ENCODE measurements around the gene SLC16A13. TPM values are rescaled to one million over a fixed set of nuclear protein-coding genes. Genes with fewer than 3 reads are reported as not detected.
"Not testable (repeated sequence)": the region's sequence is repeated elsewhere in the genome, so short reads cannot be mapped to it uniquely, and the experiment has no call there.

Gene SLC16A13, protein sequence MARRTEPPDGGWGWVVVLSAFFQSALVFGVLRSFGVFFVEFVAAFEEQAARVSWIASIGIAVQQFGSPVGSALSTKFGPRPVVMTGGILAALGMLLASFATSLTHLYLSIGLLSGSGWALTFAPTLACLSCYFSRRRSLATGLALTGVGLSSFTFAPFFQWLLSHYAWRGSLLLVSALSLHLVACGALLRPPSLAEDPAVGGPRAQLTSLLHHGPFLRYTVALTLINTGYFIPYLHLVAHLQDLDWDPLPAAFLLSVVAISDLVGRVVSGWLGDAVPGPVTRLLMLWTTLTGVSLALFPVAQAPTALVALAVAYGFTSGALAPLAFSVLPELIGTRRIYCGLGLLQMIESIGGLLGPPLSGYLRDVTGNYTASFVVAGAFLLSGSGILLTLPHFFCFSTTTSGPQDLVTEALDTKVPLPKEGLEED
- 26.1 and 31.2 TPM in 2 replicates for total RNA-seq

DNA sequence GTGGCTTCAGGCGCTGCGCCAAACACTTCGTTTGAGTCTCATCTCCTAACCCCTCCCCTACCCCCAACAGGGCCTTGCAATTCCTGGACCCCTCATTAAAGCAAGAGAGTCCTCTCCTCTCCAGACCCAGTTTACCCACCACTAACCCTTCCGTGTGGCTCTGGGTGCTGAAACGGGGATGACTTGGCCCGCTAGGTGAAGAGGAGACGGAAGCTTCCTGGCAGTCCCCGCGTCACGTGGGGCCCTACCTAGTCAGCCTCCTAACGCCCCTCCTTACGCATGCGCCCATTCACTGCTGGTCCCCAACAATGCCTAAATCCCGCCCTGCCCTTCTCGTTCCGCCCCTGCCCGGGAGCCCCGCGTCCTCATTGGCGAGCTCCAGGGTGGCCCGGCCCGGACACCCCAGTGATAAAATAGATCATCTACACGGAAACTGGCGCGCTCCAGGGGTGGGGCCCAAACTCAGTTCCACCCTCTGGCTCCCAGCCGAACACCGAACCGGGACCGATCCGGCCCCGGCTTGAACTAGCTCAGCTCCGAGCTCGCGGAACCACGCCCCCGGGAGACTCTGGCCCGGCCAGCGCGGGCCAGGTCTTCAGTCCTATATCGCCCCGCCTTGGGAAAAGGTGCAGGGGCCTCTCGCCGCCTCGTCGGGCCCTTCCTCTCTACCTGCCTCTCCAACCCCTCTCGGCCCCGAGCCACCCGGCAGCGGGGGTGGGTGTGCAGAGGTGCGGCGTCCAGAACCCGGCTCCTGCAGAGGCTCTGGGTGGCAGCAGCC, at the start of gene SLC16A13:
TSS of gene SLC16A13 (plus strand) at position 425 of the 778 bp plus-strand sequence. CDS start 368 bp downstream, outside the sequence.
- intact Hi-C loops (cut with micrococcal nuclease), result loop anchor here (1.0 to 5.0 kb wide), 10 partner anchors 11 to 447 kb away; partner anchors contain the start of genes BCL6B, C17orf100, EIF5A and ELP5

DNA sequence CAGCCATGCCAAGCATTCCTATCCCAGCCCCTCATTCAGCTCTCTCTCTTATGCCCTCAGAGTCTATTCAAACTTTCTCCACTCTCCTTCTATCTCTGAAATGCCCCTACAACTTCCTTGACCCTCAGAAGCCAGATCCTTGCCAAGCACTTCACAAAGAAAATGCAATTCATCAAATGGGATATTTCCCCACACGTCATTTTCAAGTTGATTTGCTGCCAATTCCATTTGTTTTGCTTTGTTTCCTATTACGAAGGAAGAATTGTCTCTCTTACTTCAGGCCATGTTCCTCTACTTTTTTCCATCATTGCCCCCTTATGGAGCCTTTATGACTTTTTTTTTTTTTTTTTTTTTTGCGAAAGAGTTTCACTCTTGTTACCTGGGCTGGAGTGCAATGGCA, 49.1 kb upstream of the SLC16A13 start:
- intact Hi-C loops (cut with micrococcal nuclease), result no loop called here

DNA sequence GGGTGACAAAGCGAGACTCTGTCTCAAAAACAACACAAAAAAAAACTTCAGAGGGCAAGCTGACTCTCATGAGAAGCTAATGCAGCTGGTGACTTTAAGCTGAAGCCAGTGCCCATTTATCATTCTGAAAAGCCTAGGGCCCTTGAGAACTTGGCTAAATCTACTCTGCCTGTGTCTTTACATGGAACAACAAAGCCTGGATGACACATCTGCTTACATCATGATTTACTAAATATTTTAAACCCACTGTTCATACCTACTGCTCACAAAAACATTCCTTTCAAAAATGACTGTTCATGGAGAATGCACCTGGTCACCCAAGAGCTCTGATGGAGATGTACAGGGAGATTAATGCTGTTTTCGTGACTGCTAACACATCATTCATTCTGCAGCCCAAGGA, 46.0 kb upstream of the SLC16A13 start:
- intact Hi-C loops (cut with micrococcal nuclease), result no loop called here

DNA sequence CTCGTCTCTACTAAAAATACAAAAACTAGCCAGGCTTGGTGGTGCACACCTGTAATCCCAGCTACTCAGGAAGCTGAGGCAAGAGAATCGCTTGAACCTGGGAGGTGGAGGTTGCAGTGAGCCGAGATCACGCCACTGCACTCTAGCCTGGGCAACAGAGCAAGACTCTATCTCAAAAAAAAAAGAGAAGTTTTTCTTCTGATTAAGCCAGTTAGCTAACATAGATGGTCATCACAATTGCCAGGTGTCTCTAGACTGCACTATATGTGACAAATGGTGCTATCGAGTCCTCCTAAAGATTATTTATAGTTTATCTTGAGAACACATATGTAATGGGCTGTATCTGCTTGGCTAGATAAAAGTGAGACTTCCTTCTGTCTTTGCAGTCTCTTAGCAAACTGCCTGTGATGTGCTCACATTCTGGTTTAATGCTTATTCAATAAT, 42.2 kb upstream of the SLC16A13 start:
- intact Hi-C loops (cut with micrococcal nuclease), result not testable (repeated sequence)

DNA sequence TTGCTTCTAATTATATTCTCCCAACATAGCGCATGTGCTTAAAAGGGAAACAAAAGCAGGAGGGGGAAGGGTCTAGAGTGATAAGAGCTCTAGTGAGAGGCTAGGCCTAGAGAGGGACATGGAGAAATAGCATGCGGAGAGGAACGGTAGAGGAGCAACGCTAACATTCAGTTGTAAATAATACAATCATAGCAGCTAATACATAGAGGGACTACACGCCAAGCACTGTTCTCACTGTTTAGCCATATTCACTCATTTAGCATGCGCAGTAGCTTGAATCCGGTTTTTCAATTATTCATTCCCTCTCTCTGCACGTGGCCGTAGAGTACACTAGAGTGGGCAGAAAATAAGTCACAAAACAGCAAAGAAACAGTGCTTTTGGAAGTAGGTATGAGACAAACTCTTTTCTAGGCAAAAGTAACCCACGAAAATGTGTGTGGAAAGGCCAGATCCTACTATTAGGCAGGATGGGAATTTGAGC, 41.7 kb upstream of the SLC16A13 start:
- intact Hi-C loops (cut with micrococcal nuclease), result no loop called here

DNA sequence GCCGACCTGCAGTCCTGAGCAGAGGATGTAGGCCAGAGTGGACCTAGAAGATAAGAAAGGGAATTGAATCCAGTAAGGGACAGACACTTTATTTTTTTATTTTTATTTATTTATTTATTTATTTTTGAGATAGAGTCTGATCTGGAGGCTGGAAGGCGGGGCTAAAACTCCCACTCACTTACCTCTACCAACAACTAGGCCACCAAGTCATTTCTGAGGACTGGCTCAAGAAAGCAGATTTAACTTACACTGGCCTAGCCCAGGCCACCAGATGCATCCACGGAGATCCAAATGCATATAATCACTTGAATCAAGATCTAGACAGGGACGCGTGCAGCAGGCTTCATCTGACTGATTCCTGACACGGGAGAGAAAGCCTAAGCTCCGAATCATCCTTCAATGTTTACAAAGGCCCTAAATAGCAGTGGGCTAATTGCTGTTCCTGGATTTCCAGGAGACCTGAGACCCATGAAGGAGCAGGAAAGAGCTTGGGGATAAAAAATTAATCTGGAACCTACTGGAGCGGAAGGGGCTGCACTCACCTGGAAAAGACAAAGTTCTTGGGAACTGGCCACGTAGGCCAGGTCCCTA, 41.1 kb upstream of the SLC16A13 start:
- intact Hi-C loops (cut with micrococcal nuclease), result no loop called here

DNA sequence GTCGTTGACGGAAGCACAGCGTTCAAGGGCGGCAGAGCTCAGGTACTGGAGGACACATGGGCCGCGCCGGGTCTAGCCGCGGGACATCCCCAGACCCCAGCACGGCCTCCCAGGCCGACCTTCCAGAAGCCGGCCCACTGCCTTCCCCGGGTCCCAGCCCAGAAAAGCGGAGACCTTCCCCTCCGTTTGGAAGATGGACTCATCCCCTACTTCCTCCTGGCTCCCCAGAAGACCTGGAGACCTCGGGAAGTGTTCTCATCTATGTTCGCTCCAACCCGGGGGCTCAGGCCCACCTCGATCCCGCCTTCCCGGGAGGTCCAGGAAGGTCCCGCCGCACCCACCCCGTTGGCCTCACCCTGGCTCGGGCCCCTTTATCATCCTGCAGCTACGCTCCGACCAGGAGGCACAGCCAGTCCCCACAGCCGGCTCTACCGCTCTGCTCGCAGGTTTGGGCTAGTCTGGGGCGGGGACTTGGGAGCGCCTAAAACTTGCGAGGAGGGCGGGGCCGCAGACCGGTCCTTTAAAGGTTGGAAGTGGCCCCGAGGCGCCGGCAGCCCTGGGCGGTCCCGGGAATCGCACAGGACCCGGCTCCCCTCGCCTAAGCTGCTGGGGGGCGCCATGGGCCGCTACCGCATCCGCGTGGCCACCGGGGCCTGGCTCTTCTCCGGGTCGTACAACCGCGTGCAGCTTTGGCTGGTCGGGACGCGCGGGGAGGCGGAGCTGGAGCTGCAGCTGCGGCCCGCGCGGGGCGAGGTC, 40.1 kb upstream of the SLC16A13 start, which contains the start of gene ALOX12:
TSS of gene ALOX12 (plus strand) at position 550 of the 756 bp plus-strand sequence. CDS start at position 619, 69 bp downstream.
- intact Hi-C loops (cut with micrococcal nuclease), result no loop called here

DNA sequence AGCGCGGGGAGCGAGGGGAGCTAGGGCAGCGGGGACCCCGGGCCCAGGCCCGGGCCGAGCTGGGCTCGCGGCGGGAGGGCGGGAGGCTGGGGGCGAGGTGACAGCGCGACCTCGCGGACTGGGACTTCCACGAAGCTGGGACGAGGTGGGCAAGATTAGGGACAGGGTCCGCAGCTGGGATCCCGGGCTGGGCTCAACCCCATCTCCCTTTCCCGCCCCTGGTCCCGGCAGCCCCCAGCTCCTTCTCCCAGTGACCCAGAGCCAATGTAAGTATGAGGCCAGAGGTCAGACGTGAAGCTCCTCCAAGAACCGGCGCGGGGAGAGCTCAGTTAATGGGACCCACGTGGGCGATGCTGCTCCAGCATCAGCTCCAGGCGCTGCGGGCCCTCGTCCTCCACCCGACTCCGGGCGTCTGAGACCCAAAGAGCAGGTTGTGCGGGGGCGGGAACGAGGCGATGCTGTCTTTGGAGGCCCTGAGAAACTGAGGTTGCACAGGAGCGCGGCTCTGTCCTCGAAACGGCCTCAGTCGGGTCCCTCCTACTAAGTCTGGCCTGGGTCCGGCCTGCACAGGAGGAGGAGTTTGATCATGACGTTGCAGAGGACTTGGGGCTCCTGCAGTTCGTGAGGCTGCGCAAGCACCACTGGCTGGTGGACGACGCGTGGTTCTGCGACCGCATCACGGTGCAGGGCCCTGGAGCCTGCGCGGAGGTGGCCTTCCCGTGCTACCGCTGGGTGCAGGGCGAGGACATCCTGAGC, 39.4 kb upstream of the SLC16A13 start:
- intact Hi-C loops (cut with micrococcal nuclease), result no loop called here

DNA sequence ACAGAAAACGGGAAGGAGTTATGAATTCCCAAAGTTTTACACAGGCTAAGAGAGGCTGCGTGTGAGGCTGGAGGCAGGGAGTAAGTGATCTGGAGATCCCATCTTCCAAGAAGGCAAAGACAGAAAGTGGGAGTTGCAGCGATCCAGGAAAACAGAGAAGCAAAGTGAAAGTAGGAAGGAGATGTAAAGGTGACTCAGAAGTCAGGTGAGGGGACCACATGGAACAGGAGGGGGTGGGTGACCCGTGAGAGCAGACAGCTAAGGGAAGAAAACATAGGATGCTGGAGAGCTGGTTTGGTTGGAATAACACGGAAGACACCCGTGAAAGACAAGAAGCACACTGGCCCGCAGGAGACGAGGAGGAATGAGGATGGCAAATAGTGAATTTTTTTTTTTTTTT, 38.6 kb upstream of the SLC16A13 start:
- intact Hi-C loops (cut with micrococcal nuclease), result no loop called here

DNA sequence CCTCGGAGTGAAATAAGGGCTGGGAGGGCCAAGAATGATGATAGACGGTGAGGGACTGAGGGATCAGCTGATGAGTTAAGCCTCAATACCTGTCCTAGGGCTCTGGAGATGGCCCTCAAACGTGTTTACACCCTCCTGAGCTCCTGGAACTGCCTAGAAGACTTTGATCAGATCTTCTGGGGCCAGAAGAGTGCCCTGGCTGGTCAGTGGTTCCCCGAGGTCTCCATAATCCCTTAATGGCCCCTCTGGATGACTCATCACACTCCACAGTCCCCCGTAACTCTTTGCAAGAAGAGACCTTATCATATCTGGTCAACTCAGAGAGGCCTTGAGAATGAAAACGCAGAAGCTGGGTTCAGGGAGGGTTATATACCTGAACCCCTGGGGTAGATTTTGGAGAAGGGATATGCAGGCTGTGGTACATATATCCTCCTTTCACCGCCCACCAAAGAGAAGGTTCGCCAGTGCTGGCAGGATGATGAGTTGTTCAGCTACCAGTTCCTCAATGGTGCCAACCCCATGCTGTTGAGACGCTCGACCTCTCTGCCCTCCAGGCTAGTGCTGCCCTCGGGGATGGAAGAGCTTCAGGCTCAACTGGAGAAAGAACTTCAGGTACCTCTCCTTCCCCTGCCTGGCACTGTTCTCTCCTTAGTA, 36.8 kb upstream of the SLC16A13 start:
- intact Hi-C loops (cut with micrococcal nuclease), result no loop called here

DNA sequence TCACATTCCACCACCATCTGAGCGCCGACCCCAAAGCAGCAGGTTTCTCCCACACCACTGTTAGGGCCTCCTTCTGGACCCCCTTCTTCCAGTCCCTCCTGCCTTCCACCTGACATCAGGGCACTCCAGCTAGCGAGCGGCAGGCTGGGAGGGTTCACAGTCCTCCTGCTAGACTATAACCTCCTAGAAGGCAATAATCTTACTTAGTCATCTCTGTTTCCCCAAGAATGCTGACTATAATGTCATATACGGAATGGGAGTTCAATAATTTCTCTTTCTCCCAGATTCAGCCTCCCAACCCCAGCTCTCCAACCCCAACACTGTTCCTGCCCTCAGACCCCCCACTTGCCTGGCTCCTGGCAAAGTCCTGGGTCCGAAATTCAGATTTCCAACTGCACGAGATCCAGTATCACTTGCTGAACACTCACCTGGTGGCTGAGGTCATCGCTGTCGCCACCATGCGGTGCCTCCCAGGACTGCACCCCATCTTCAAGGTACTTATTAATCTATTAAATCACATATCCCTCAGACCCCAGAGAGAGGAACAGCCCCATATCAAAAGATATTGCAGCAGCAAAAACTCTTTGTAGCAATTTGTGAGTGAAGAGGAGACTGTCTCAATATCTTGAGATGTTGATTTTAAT, 34.4 kb upstream of the SLC16A13 start:
- intact Hi-C loops (cut with micrococcal nuclease), result loop anchor here (1.0 to 10.0 kb wide), 2 partner anchors 22 to 1417 kb away; partner anchors contain the start of genes BCL6B and NLRP1

DNA sequence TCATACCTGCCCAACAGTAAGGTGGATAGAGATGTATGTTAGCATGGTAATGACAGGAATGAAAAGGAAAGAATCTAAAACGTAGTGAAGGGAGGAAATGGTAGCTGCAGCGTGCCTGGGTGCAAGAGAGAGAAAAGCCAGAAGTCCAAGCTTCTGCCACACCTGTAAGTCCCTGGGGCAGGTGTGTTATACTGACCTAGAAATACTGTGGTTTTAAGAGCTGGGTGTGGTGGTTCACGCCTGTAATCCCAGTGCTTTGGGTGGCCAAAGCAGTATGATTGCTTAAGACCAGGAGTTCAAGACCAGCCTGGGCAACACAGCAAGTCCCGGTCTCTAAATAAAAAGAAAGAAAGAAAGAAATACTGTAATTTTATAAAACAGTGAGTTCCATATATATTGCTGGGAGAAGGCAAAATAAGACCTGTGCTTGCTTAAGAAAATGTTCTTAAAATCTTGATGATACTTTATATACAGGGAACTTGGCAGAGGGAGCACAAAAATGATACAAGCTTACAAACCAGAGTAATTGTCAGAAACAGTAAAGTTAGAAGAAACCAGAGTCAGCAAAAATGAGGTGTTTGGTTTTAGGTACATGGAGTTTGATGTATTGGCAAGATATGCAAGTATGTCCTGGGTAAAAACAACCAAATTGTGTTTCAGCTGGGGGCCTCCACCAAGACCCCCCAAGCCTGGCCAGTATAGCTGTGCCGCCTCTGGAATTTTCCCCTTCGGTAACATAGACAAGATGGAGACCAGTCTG, 33.3 kb upstream of the SLC16A13 start:
- intact Hi-C loops (cut with micrococcal nuclease), result loop anchor here (10.0 kb wide), 1 partner anchor 1418 kb away; the partner anchor contains the start of gene NLRP1

DNA sequence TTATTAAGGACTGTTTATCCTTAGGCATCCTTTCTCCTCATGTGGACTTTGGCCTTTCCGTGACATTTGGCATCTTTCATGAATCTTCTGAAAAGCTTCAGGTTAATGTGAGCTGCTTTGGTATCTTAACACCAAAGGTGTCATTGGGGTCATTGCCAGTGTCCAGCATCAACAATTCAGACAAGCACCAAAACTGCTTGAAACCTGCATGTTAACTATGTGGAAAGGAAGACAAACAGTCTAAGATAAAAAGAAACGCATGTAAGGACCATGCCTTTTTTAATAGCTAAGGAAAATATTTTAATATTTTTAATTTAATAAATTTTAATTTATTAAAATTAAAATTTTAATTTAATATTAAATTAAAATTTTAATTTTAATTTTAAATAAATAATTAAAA, 32.1 kb upstream of the SLC16A13 start:
- intact Hi-C loops (cut with micrococcal nuclease), result loop anchor here (1.0 to 10.0 kb wide), 6 partner anchors 11 to 1419 kb away; partner anchors contain the start of gene NLRP1

DNA sequence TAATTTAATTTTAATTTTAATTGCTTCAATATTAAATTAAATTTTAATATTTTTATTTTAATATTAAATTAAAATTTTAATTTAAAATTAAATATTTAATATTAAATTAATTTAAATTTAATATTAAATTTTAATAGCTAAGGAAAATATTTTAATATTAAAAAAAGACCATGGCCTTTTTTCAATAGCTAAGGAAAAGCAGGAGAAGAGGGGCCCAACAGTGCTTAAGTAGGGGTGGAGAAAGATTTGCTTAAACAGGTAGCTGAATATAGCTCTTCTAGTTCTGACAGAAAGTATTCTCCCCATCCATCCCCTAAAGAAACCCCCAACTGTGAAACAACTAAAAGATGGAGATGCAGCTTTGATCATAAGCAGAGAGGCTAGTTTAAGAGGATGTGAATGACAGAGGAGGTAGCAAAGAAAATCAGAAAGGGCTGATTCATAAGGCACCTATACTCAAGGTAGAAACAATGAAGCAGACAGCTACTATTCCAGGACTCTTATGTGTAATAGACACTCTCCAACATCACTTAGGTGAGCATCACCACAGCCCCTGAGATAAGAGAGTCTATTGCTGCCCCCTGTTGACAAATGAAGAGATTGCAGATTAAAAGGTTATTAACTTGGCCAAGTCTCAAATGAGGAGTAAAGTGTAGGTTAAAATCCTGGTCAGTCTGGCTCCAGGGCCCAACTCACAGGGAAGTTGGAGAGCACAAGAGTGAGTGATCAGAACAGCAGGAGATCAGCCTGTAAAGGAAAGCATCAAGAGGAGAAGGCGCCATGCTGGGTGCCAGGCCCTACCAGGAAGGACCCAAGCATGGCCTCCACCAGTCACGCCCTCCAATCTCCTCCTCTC, 31.2 kb upstream of the SLC16A13 start:
- intact Hi-C loops (cut with micrococcal nuclease), result loop anchor here (1.0 to 10.0 kb wide), 6 partner anchors 10 to 1420 kb away; partner anchors contain the start of gene NLRP1

DNA sequence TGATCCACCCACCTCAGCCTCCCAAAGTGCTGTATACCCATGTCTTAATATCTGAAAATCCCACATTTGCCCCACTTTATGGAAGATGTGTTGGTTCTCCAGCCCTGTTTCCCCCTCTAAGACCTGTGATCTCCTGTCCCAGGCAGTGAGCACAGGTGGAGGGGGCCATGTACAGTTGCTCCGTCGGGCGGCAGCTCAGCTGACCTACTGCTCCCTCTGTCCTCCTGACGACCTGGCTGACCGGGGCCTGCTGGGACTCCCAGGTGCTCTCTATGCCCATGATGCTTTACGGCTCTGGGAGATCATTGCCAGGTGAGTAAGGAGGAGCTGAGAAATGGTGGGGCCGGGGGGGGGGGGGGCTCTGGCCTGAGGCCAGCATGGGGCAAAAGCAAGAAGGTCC, 30.1 kb upstream of the SLC16A13 start:
- intact Hi-C loops (cut with micrococcal nuclease), result loop anchor here (2.0 to 10.0 kb wide), 2 partner anchors 251 to 1421 kb away; partner anchors contain the start of gene NLRP1

DNA sequence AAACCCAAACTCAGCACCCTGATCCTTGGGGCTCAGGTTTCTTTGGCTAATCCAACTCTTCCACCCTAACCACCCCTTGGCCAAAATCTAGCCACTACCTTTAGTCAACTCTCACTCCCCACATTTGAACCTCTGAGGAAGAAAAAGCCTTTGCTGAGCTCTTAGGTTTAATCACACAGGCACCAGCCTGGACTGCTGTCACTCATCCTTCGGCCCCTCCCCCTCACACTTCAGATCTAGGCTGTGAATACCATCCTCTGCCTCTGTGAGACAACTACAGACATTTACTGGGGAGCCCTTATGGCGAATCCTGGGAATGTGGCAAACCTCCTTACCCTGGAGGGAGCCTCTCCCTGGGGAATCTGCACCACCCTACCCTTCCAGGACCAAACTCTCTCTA, 28.7 kb upstream of the SLC16A13 start:
- intact Hi-C loops (cut with micrococcal nuclease), result loop anchor here (10.0 kb wide), 1 partner anchor 1422 kb away; the partner anchor contains the start of gene NLRP1

DNA sequence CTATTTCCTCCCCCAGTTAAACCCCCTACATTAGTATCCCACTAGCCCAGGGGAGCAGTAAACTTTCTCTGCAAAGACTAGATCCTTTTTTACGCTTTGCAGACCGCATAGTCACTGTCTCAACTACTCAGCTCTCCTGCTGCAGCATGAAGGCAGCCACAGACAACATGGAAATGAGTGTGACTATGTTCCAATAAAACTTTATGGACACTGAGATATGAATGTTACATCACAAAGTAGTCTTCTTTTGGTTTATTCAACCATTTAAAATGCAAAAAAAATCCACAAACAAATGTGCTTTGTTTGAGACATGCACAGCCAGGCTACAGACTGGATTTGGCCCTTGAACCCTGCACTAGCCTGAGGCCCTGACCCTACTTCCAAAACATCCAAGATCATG, 25.3 kb upstream of the SLC16A13 start:
- intact Hi-C loops (cut with micrococcal nuclease), result loop anchor here (5.0 to 10.0 kb wide), 2 partner anchors 564 to 832 kb away; partner anchors contain the start of gene CD68
